ENCODE results near the gene GPR152. TPM values are rescaled to one million over a fixed set of nuclear protein-coding genes. Genes with fewer than 3 reads are reported as not detected.
A peak's percentile ranks its signal among the peaks of the same experiment; 100 is the strongest.
"Not testable (repeated sequence)": the region's sequence is repeated elsewhere in the genome, so short reads cannot be mapped to it uniquely, and the experiment has no call there.

GPR152 gene
- total RNA-seq, 1 experiment from 2014 or later, result not detected

DNA sequence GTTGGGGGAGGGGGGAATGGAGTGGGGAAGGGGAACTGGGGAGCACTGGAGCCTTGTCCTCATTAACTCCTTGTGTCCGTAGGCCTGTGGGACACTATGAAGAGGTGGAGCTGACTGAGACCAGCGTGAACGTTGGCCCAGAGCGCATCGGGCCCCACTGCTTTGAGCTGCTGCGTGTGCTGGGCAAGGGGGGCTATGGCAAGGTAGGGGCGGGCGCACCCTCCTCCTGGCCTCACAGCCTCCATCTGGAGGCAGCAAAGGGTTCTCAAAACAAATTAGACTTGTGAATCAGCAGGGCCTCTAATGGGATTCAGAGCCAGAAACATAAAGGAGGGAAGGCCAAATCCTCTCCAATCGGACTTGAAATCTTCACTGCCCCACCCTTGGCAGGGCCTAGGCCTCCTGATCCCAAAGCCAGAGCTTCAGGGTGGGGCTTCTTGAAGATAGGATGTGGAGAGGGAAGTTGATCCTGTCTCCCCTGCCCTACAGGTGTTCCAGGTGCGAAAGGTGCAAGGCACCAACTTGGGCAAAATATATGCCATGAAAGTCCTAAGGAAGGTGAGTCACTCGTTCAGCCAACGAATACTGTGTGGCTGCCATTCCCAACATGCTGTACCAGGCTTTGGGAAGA, 23.4 kb downstream of the GPR152 start:
- DNase-seq, result no peak
- H3K36me3 Mint-ChIP-seq (ENCODE audit: insufficient read depth, unreplicated experiment), result peaks cover 49% of the 10 kb centered on the region
- no peaks in the 10 kb centered on the region for H3K4me1 Mint-ChIP-seq (ENCODE audit: low read depth, unreplicated experiment)
- H3K27ac Mint-ChIP-seq (ENCODE audit: unreplicated experiment), result peak overlapping the region; percentile 96
- H3K36me3 ChIP-seq (ENCODE audit: control insufficient read depth, insufficient read depth, low read length), result peaks cover 9% of the 10 kb centered on the region
- BruUV-seq (replicated peaks), result TSS peak; percentile 53
- no peaks in the 10 kb centered on the region for H3K9me3 ChIP-seq
- H3K27me3 Mint-ChIP-seq (ENCODE audit: insufficient read depth, unreplicated experiment), result no peaks in the 10 kb centered on the region
- POLR2A ChIA-PET, result interaction anchor here (0.6 to 1.8 kb wide), 5 partner anchors 10 to 573 kb away, joined by 3 to 9 read pairs (median 4); partner anchors contain the start of genes CORO1B and PPP1CA
- H3K4me3 ChIP-seq (ENCODE audit: low read depth, low read length), result peak overlapping the region; percentile 74
- H3K4me3 Mint-ChIP-seq (ENCODE audit: unreplicated experiment), result peak overlapping the region; percentile 93
- H3K27me3 ChIP-seq (replicated peaks; ENCODE audit: control insufficient read depth, insufficient read depth, low read length), result no peaks in the 10 kb centered on the region
- CTCF ChIA-PET, result interaction anchor here (1.3 to 1.6 kb wide), 2 partner anchors 28 to 47 kb away, joined by 4 to 9 read pairs; partner anchors contain the start of gene PPP1CA
- H3K4me1 ChIP-seq, result peaks cover 4% of the 10 kb centered on the region; the same call in 1 of the 2 replicates
- H3K9me3 Mint-ChIP-seq (ENCODE audit: unreplicated experiment), result no peaks in the 10 kb centered on the region
- TF ChIP-seq, protein P1, sequence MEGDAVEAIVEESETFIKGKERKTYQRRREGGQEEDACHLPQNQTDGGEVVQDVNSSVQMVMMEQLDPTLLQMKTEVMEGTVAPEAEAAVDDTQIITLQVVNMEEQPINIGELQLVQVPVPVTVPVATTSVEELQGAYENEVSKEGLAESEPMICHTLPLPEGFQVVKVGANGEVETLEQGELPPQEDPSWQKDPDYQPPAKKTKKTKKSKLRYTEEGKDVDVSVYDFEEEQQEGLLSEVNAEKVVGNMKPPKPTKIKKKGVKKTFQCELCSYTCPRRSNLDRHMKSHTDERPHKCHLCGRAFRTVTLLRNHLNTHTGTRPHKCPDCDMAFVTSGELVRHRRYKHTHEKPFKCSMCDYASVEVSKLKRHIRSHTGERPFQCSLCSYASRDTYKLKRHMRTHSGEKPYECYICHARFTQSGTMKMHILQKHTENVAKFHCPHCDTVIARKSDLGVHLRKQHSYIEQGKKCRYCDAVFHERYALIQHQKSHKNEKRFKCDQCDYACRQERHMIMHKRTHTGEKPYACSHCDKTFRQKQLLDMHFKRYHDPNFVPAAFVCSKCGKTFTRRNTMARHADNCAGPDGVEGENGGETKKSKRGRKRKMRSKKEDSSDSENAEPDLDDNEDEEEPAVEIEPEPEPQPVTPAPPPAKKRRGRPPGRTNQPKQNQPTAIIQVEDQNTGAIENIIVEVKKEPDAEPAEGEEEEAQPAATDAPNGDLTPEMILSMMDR (IDR thresholded peaks at IDR 0.05; ENCODE audit: insufficient read depth in 1 of 2, low read depth in 1 of 2, low read length in 1 of 2, severe bottlenecking in 1 of 2, unreplicated experiment in 1 of 2), result no peak
- intact Hi-C loops (cut with micrococcal nuclease; ENCODE audit: unreplicated experiment), result loop anchor here (2.0 kb wide), 1 partner anchor 28 kb away; the partner anchor contains the start of gene PPP1CA

DNA sequence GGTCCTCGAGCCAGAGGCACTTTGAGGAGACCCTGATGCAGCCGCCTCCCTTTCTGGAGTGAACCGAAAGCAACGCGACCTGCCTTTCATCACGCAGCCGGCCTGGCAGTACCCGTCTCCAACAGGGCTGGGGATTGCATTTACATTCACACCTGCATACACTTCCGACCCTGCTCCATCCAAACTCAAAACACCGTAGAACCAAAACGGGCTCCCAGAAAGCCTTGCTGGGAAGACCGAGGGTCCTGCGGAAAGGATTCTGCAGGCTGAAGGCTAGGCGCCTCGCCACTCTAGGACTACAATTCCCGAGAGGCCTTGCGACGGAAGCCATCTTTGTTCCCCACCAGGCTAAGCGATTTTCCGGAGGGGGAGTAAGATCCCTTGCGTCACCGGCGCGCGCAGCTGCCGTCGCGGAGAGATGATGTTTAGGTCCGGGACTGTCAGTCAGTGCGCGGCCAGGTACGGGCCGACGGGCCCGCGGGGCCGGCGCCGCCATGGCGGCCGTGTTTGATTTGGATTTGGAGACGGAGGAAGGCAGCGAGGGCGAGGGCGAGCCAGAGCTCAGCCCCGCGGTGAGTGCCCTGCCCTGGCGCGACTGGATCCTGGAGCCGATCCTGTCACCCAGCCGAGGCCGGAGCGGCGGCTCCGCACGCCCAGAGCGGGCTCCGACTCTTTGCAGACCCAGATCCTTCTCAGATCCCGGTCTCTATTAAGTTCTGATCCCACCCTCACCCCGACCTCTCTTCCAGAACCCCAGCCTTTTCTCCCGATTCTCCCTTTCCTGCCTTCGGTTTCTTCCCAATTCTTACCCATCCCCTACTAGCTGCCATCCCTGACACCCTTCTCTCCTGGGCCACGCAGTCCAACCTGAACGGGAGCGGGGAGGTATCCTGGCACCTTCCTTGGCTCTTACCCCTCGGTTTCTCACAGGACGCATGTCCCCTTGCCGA, 24.2 kb downstream of the GPR152 start, which contains the start of gene RPS6KB2:
TSS of gene RPS6KB2 (plus strand) at position 443 of the 950 bp plus-strand sequence. CDS start at position 495, 52 bp downstream.
- Mint-ChIP-seq H3K36me3 (ENCODE audit: insufficient read depth, unreplicated experiment) (peaks cover 46% of the 10 kb centered on the region), H3K9me3 (ENCODE audit: unreplicated experiment) (no peaks in the 10 kb centered on the region), H3K4me1 (ENCODE audit: low read depth, unreplicated experiment) (no peaks in the 10 kb centered on the region), H3K4me3 (ENCODE audit: unreplicated experiment) (peak within 1 kb of the TSS; percentile 93), H3K27ac (ENCODE audit: unreplicated experiment) (peak within 1 kb of the TSS; percentile 96), H3K27me3 (ENCODE audit: insufficient read depth, unreplicated experiment) (no peaks in the 10 kb centered on the region)
- H3K27me3 ChIP-seq (replicated peaks; ENCODE audit: control insufficient read depth, insufficient read depth, low read length), result no peaks in the 10 kb centered on the region
- H3K9me3 ChIP-seq, result no peaks in the 10 kb centered on the region
- intact Hi-C loops (cut with micrococcal nuclease; ENCODE audit: unreplicated experiment), result loop anchor here (1.0 to 2.0 kb wide), 4 partner anchors 15 to 55 kb away; partner anchors contain the start of genes AIP, CORO1B, PPP1CA and TMEM134
- peak; percentile 100 for DNase-seq
- peak within 1 kb of the TSS; percentile 74 for H3K4me3 ChIP-seq (ENCODE audit: low read depth, low read length)
- H3K4me1 ChIP-seq, result peaks cover 4% of the 10 kb centered on the region; the same call in 1 of the 2 replicates
- POLR2A ChIA-PET, result interaction anchor here (0.6 to 1.8 kb wide), 4 partner anchors 11 to 572 kb away, joined by 4 to 9 read pairs (median 6); partner anchors contain the start of genes CORO1B and PPP1CA
- H3K36me3 ChIP-seq (ENCODE audit: control insufficient read depth, insufficient read depth, low read length), result peaks cover 6% of the 10 kb centered on the region
- CTCF ChIA-PET, result interaction anchor here (1.3 to 1.6 kb wide), 2 partner anchors 27 to 46 kb away, joined by 4 to 9 read pairs; partner anchors contain the start of gene PPP1CA
- no TSS peak for BruUV-seq (replicated peaks)
- TF ChIP-seq, protein P1 (IDR thresholded peaks at IDR 0.05; ENCODE audit: insufficient read depth in 1 of 2, low read depth in 1 of 2, low read length in 1 of 2, severe bottlenecking in 1 of 2, unreplicated experiment in 1 of 2), result no peak

DNA sequence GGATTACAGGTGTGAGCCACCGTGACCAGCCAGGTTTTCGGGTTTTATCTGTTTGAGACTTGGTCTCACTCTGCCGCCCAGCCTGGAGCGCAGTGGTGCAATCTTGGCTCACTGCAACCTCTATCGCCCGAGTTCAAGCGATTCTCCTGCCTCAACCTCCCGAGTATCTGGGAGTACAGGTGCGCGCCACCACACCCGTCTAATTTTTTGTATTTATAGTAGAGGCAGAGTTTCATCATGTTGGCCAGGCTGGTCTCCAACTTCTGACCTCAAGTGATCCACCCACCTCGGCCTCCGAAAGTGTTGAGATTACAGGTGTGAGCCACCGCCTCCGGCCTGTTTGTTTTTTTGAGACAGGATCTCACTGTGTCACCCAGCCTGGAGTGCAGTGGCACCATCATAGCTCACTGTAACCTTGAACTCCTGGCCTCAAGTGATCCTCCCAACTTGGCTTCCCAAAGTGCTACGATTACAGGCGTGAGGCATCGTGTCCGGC, 25.1 kb downstream of the GPR152 start:
- H3K27me3 ChIP-seq (replicated peaks; ENCODE audit: control insufficient read depth, insufficient read depth, low read length); intact Hi-C loops (cut with micrococcal nuclease; ENCODE audit: unreplicated experiment); CTCF ChIA-PET; BruUV-seq (replicated peaks); DNase-seq; H3K4me1 ChIP-seq; H3K27me3 Mint-ChIP-seq (ENCODE audit: insufficient read depth, unreplicated experiment); H3K36me3 ChIP-seq (ENCODE audit: control insufficient read depth, insufficient read depth, low read length); H3K9me3 ChIP-seq; H3K4me1 Mint-ChIP-seq (ENCODE audit: low read depth, unreplicated experiment); H3K9me3 Mint-ChIP-seq (ENCODE audit: unreplicated experiment): not testable (repeated sequence)
- peak overlapping the region; percentile 74 for H3K4me3 ChIP-seq (ENCODE audit: low read depth, low read length)
- H3K36me3 Mint-ChIP-seq (ENCODE audit: insufficient read depth, unreplicated experiment), result peaks cover 48% of the 10 kb centered on the region
- H3K4me3 Mint-ChIP-seq (ENCODE audit: unreplicated experiment), result peak overlapping the region; percentile 93
- H3K27ac Mint-ChIP-seq (ENCODE audit: unreplicated experiment), result peak overlapping the region; percentile 96
- POLR2A ChIA-PET, result interaction anchor here (0.7 kb wide), 1 partner anchor 71 kb away, joined by 8 read pairs; no protein-coding TSS in a partner anchor

Measured in Caco-2 (cell line).